ENCODE data around the gene SARM1. TPM values are rescaled to one million over a fixed set of nuclear protein-coding genes. Genes with fewer than 3 reads are reported as not detected.

The SARM1 gene
- total and polyA plus RNA-seq, 2 of the 8 experiments (the other 6 are each of a cell fraction or from before 2014, with no cell fraction given) = 5.8 to 9.2 TPM

- Histone ChIP-seq H2BK20ac (ENCODE audit: low read length) (no peak overlapping the region), H3K18ac (ENCODE audit: extremely low read depth, low read length) (no peak overlapping the region), H3K56ac (replicated peaks; ENCODE audit: insufficient read length, low read depth, low read length) (no peak overlapping the region), H3K36me3 (ENCODE audit: control insufficient read depth in 2 of 4, insufficient read depth in 4 of 4, low read length in 3 of 4) (peaks cover 7 to 24% (median 19%) of the 10 kb centered on the region in 4 experiments; a peak in 7 of 8 replicates), H3K4ac (replicated peaks; ENCODE audit: insufficient read length, low read depth, low read length) (no peak overlapping the region), H2BK120ac (replicated peaks; ENCODE audit: low read depth, low read length) (no peak overlapping the region), H3K27ac (ENCODE audit: low read depth, low read length) (no peak overlapping the region), H3K23me2 (ENCODE audit: low read depth, low read length) (0 out of 2 replicates have a peak, but pooled peaks cover under 1% of the 10 kb centered on the region), H3K4me3 (ENCODE audit: extremely low read depth in 1 of 4, insufficient read depth in 2 of 4, low read depth in 3 of 4, low read length in 4 of 4) (no peak overlapping the region), H4K8ac (ENCODE audit: extremely low read depth, insufficient read depth, low read length) (no peak overlapping the region), H2BK15ac (ENCODE audit: low read length) (no peak overlapping the region), H2BK12ac (ENCODE audit: low read depth, low read length) (no peak overlapping the region), H3K4me1 (replicated peaks in 1 of 4; ENCODE audit: control insufficient read depth in 3 of 4, insufficient read depth in 4 of 4, low read length in 3 of 4) (peaks cover 0 to 4% (median 3%) of the 10 kb centered on the region in 4 experiments; a peak in 4 of 7 replicates), H3K4me2 (ENCODE audit: insufficient read depth in 1 of 2, low read depth in 2 of 2, low read length in 2 of 2) (no peak overlapping the region), H3K23ac (ENCODE audit: insufficient read length) (no peak overlapping the region), H2BK5ac (ENCODE audit: low read depth, low read length) (no peak overlapping the region), H2AK5ac (ENCODE audit: low read depth, low read length) (no peak overlapping the region), H4K91ac (replicated peaks; ENCODE audit: insufficient read length, low read length) (no peak overlapping the region), H3K14ac (ENCODE audit: insufficient read length) (no peak overlapping the region), H4K5ac (ENCODE audit: insufficient read length, low read depth, low read length) (no peak overlapping the region), H4K20me1 (replicated peaks in 1 of 2; ENCODE audit: control insufficient read depth in 1 of 2, insufficient read depth in 2 of 2, low read length in 2 of 2) (no peaks in the 10 kb centered on the region), H2AFZ (ENCODE audit: low read length) (no peak overlapping the region), H3K79me2 (ENCODE audit: control insufficient read depth in 1 of 2, insufficient read depth in 2 of 2, low read length in 2 of 2) (peaks cover 0 to 4% of the 10 kb centered on the region in 2 experiments; a peak in 2 of 4 replicates), H3K79me1 (ENCODE audit: low read depth, low read length) (no peaks in the 10 kb centered on the region), H3K9me3 (ENCODE audit: insufficient read depth in 2 of 2, low read depth in 1 of 2, low read length in 1 of 2) (no peaks in the 10 kb centered on the region), H3K27me3 (replicated peaks in 1 of 4; ENCODE audit: control insufficient read depth in 3 of 4, extremely low read depth in 1 of 4, insufficient read depth in 3 of 4, low read length in 3 of 4) (no peaks in the 10 kb centered on the region), H3K9ac (replicated peaks in 1 of 4; ENCODE audit: extremely low read depth in 1 of 4, low read depth in 3 of 4, low read length in 3 of 4) (no peak overlapping the region)
- ChIA-PET POLR2A (ENCODE audit: partially characterized antibody) (interaction anchor here (2.1 to 10.6 kb wide), 3 partner anchors 7 to 27 kb away, joined by 9 to 103 read pairs (median 14); partner anchors contain the start of genes IFT20, SARM1, SEBOX and TNFAIP1), CTCF (ENCODE audit: partially characterized antibody) (interaction anchor here (1.5 kb wide), 1 partner anchor 17 kb away, joined by 4 read pairs; no protein-coding TSS in a partner anchor)
- FAIRE-seq (no peak), DNase-seq (ENCODE audit: low read depth in 1 of 2, low spot score in 2 of 2) (no peak)
- TF ChIP-seq HDAC2 (IDR thresholded peaks at IDR 0.05; ENCODE audit: borderline replicate concordance in 1 of 2, low read depth in 2 of 2, low read length in 2 of 2) (no peak), KDM1A (IDR thresholded peaks at IDR 0.05; ENCODE audit: borderline replicate concordance, low read length) (no peak), SP2 (IDR thresholded peaks at IDR 0.05; ENCODE audit: low read length) (no peak), CTBP2 (IDR thresholded peaks at IDR 0.05; ENCODE audit: borderline replicate concordance, insufficient read depth, insufficient read length, low read length) (no peak), TAF1 (IDR thresholded peaks at IDR 0.05; ENCODE audit: low read depth, low read length) (no peak), CHD1 (IDR thresholded peaks at IDR 0.05; ENCODE audit: low read depth, low read length) (no peak), NANOG (IDR thresholded peaks at IDR 0.05; ENCODE audit: insufficient read depth, low read depth, low read length, poor library complexity, severe bottlenecking) (no peak)
- WGBS, 2 experiments (ENCODE audit: extremely low coverage in 1 of 2, insufficient coverage in 1 of 2, insufficient read length in 1 of 2, insufficient replicate concordance in 2 of 2, low coverage in 1 of 2, low lambda C conversion rate in 2 of 2, missing lambda C conversion rate in 1 of 2) = 82% methylated on average over 5 of the region's 5 CpGs; no CpG with 5 or more reads in 1 of the 2 experiments
Observed at GRCh38 chr17:28363186-28363585, 8.3 kb upstream of the SARM1 start.

All from H1 (cell line).